SK-N-SH (cell line): Measurements from ENCODE around the gene CEP170. TPM values are rescaled to one million over a fixed set of nuclear protein-coding genes. Genes with fewer than 3 reads are reported as not detected.
A peak's percentile ranks its signal among the peaks of the same experiment; 100 is the strongest.

ENCODE experiments used
- EP300 ChIP-seq, 2 experiments: IDR thresholded peaks; 2 replicates each; pipeline versions ENCODE4 v1.4.0 to v1.6.1; 2012; ENCODE audit warnings: borderline replicate concordance in 1 of 2, low read depth in 1 of 2, low read length in 1 of 2
- GABPA ChIP-seq: IDR thresholded peaks from 2 replicates; pipeline ENCODE4 v1.4.0; 2012; ENCODE audit warnings: low read depth, mild to moderate bottlenecking
- GATA2 ChIP-seq: sonication (generic); formaldehyde crosslinking; IDR thresholded peaks from 2 replicates; pipeline ENCODE4 v1.5.0; 2020; ENCODE audit warnings: mild to moderate bottlenecking, missing genetic modification reagents
- JUND ChIP-seq: IDR thresholded peaks from 2 replicates; pipeline ENCODE4 v1.4.0; 2012
- MEF2A ChIP-seq: IDR thresholded peaks from 2 replicates; pipeline ENCODE4 v1.4.0; 2012; ENCODE audit warnings: low read depth, borderline replicate concordance
- MXI1 ChIP-seq: IDR thresholded peaks from 2 replicates; pipeline ENCODE4 v1.6.1; 2012; ENCODE audit warnings: mild to moderate bottlenecking, low read depth, low read length, improper control_type of control experiment
- NFIC ChIP-seq: IDR thresholded peaks from 2 replicates; pipeline ENCODE4 v1.4.0; 2012; ENCODE audit warnings: borderline replicate concordance
- POLR2AphosphoS5 ChIP-seq: IDR thresholded peaks from 2 replicates; pipeline ENCODE4 v1.6.1; 2012; ENCODE audit warnings: low read depth, low read length
- RAD21 ChIP-seq: IDR thresholded peaks from 2 replicates; pipeline ENCODE4 v1.6.1; 2012; ENCODE audit warnings: mild to moderate bottlenecking, low read length
- RCOR1 ChIP-seq: fragments of 150-350 bp; IDR thresholded peaks from 2 replicates; pipeline ENCODE4 v1.6.1; 2017; ENCODE audit warnings: antibody characterized with exemption, low read length
- RFX5 ChIP-seq: IDR thresholded peaks from 2 replicates; pipeline ENCODE4 v1.6.1; 2012; ENCODE audit warnings: mild to moderate bottlenecking, improper control_type of control experiment, low read length
- RXRA ChIP-seq: IDR thresholded peaks from 2 replicates; pipeline ENCODE4 v1.4.0; 2012; ENCODE audit warnings: low read depth, mild to moderate bottlenecking, borderline replicate concordance
- SIN3A ChIP-seq: IDR thresholded peaks from 2 replicates; pipeline ENCODE4 v1.6.1; 2012; ENCODE audit warnings: low read depth, mild to moderate bottlenecking, low read length, moderate library complexity, borderline replicate concordance
- SMC3 ChIP-seq: IDR thresholded peaks from 2 replicates; pipeline ENCODE4 v1.6.1; 2012; ENCODE audit warnings: low read depth, low read length, improper control_type of control experiment
- TAF1 ChIP-seq: IDR thresholded peaks from 2 replicates; pipeline ENCODE4 v1.6.1; 2012; ENCODE audit warnings: low read depth, mild to moderate bottlenecking, low read length, moderate library complexity, borderline replicate concordance
- TEAD4 ChIP-seq: IDR thresholded peaks from 2 replicates; pipeline ENCODE4 v1.4.0; 2012; ENCODE audit warnings: mild to moderate bottlenecking, borderline replicate concordance; ENCODE audit not compliant: insufficient read depth
- polyA plus RNA-seq, 3 experiments: library from polyadenylated mRNA; depleted of rRNA; stranded (reverse); fragments of >200 nt; gene quantifications; 2 replicates each; pipeline ENCODE4 v1.2.3, GENCODE V29; 2012
- TF ChIP-seq, protein P1 (sequence below): fragments of 200-600 bp; sonication (generic); IDR thresholded peaks from 2 replicates; pipeline ENCODE4 v1.6.1; 2017; ENCODE audit warnings: antibody characterized with exemption, mild to moderate bottlenecking, moderate library complexity
- TF ChIP-seq, protein P2 (sequence below): fragments of 150-350 bp; IDR thresholded peaks from 2 replicates; pipeline ENCODE4 v1.6.1; 2016; ENCODE audit warnings: mild to moderate bottlenecking, low read depth, low read length
- TF ChIP-seq, protein P3 (sequence below): IDR thresholded peaks from 2 replicates; pipeline ENCODE4 v1.4.0; 2012; ENCODE audit warnings: low read depth, borderline replicate concordance
- TF ChIP-seq, protein P4 (sequence below): IDR thresholded peaks from 2 replicates; pipeline ENCODE4 v1.4.0; 2012; ENCODE audit warnings: low read depth
- TF ChIP-seq, protein P5 (sequence below): fragments of 150-350 bp; IDR thresholded peaks from 2 replicates; pipeline ENCODE4 v1.6.1; 2017; ENCODE audit warnings: antibody characterized with exemption, low read length, low read depth, borderline replicate concordance

The CEP170 gene
- polyA plus RNA-seq, 1 of the 3 experiments (the other 2 are of a cell fraction), result 67.2 TPM

DNA sequence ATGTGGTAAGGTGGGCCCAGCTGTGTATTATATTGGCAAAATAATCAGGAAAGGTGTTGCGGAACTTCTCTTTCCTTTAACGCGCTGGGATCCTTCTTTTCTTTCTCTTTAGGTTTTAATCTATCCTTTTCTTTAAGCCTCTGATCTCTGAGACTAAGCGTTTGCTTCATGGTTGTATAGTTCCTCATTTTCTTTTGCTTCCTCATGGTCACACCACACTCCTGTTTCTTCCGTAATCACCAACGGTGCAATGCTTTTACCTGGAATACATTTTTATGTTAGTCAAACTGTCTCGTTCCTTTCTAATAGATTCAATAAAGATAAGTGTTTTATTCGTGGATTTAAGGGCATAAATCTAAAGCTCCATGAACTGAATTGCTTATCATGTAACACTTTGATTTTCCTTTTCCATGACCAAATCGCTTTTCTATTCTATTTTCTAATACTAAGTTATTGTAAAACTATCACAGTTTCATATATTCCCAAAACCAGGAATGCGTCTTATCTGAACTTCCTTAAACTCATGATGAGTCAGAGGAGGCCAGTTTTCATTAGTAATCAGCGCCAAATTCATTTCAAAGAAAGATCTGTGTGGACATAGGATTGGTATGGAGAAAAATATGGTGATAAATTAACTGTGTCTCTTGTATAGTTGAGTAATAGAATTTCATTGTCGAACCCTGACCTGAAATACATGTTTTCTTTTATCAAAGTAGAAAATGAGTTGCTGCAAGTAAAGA is 13.0 kb upstream of the CEP170 start (continued):
- TF ChIP-seq, protein P1, sequence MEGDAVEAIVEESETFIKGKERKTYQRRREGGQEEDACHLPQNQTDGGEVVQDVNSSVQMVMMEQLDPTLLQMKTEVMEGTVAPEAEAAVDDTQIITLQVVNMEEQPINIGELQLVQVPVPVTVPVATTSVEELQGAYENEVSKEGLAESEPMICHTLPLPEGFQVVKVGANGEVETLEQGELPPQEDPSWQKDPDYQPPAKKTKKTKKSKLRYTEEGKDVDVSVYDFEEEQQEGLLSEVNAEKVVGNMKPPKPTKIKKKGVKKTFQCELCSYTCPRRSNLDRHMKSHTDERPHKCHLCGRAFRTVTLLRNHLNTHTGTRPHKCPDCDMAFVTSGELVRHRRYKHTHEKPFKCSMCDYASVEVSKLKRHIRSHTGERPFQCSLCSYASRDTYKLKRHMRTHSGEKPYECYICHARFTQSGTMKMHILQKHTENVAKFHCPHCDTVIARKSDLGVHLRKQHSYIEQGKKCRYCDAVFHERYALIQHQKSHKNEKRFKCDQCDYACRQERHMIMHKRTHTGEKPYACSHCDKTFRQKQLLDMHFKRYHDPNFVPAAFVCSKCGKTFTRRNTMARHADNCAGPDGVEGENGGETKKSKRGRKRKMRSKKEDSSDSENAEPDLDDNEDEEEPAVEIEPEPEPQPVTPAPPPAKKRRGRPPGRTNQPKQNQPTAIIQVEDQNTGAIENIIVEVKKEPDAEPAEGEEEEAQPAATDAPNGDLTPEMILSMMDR, result no peak
- TF ChIP-seq NFIC (peak; percentile 88), POLR2AphosphoS5 (peak; percentile 47; the same call in 1 of the 2 replicates), GABPA (0 out of 2 replicates have a peak, but pooled peaks have one; percentile 20), JUND (peak; percentile 97), MXI1 (no peak), SMC3 (no peak), RFX5 (no peak), EP300 (IDR thresholded peaks at IDR 0.05; ENCODE audit: borderline replicate concordance in 1 of 2, low read depth in 1 of 2, low read length in 1 of 2) (peak; percentile 53 to 94), TEAD4 (peak; percentile 87), RCOR1 (no peak), SIN3A (no peak), GATA2 (no peak), RXRA (peak; percentile 77; the same call in 1 of the 2 replicates), TAF1 (0 out of 2 replicates have a peak, but pooled peaks have one; percentile 28), RAD21 (no peak), MEF2A (0 out of 2 replicates have a peak, but pooled peaks have one; percentile 41)
- TF ChIP-seq, protein P2, sequence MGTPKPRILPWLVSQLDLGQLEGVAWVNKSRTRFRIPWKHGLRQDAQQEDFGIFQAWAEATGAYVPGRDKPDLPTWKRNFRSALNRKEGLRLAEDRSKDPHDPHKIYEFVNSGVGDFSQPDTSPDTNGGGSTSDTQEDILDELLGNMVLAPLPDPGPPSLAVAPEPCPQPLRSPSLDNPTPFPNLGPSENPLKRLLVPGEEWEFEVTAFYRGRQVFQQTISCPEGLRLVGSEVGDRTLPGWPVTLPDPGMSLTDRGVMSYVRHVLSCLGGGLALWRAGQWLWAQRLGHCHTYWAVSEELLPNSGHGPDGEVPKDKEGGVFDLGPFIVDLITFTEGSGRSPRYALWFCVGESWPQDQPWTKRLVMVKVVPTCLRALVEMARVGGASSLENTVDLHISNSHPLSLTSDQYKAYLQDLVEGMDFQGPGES, result no peak
- TF ChIP-seq, protein P3, sequence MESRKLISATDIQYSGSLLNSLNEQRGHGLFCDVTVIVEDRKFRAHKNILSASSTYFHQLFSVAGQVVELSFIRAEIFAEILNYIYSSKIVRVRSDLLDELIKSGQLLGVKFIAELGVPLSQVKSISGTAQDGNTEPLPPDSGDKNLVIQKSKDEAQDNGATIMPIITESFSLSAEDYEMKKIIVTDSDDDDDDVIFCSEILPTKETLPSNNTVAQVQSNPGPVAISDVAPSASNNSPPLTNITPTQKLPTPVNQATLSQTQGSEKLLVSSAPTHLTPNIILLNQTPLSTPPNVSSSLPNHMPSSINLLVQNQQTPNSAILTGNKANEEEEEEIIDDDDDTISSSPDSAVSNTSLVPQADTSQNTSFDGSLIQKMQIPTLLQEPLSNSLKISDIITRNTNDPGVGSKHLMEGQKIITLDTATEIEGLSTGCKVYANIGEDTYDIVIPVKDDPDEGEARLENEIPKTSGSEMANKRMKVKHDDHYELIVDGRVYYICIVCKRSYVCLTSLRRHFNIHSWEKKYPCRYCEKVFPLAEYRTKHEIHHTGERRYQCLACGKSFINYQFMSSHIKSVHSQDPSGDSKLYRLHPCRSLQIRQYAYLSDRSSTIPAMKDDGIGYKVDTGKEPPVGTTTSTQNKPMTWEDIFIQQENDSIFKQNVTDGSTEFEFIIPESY, result peak; percentile 41; the same call in 1 of the 2 replicates
- TF ChIP-seq, protein P4, sequence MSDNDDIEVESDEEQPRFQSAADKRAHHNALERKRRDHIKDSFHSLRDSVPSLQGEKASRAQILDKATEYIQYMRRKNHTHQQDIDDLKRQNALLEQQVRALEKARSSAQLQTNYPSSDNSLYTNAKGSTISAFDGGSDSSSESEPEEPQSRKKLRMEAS, result no peak
- TF ChIP-seq, protein P5, sequence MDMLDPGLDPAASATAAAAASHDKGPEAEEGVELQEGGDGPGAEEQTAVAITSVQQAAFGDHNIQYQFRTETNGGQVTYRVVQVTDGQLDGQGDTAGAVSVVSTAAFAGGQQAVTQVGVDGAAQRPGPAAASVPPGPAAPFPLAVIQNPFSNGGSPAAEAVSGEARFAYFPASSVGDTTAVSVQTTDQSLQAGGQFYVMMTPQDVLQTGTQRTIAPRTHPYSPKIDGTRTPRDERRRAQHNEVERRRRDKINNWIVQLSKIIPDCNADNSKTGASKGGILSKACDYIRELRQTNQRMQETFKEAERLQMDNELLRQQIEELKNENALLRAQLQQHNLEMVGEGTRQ, result no peak
